Panc1 (cell line): ENCODE measurements around the gene RAB15. TPM values are rescaled to one million over a fixed set of nuclear protein-coding genes. Genes with fewer than 3 reads are reported as not detected.

Experiments
- ATAC-seq: fragments of 200-7000 bp; cut with Tn5 transposase; 2 replicates; pipeline ENCODE4 v1.9.1; 2020; ENCODE audit warnings: mild to moderate bottlenecking, moderate library complexity
- BruUV-seq: library from RNA; stranded (reverse); fragments of 400-500 nt; replicated peaks from 2 replicates; lab custom pipeline; 2021; lab: Mats Ljungman, UMichigan
- CTCF ChIA-PET: fragments of 300-600 bp; sonication (Branson Sonifier 250); formaldehyde crosslinking; loops from one replicate; lab custom pipeline; 2022; ENCODE audit warnings: antibody characterized with exemption; lab: Charles Lee
- POLR2A ChIA-PET: fragments of 300-600 bp; sonication (Branson Sonifier 250); formaldehyde crosslinking; loops from one replicate; lab custom pipeline; 2022; ENCODE audit warnings: antibody characterized with exemption; lab: Charles Lee
- DNase-seq: peaks from one replicate; pipeline ENCODE4 v3.0.0-alpha.2; 2010; ENCODE audit warnings: low read depth, low spot score
- H3K27ac ChIP-seq: 2 replicates; pipeline ENCODE4 v1.5.1; 2011; ENCODE audit warnings: mild to moderate bottlenecking, low read length, inconsistent platforms
- H3K27me3 ChIP-seq: fragments of 200-500 bp; sonication (Bioruptor generic); 2 replicates; pipeline ENCODE4 v1.6.0; 2014; ENCODE audit warnings: low read length, inconsistent platforms; ENCODE audit not compliant: control insufficient read depth, insufficient read depth
- H3K36me3 ChIP-seq: fragments of 200-500 bp; sonication (Bioruptor generic); 2 replicates; pipeline ENCODE4 v1.5.1; 2014; ENCODE audit warnings: inconsistent platforms, mild to moderate bottlenecking, low read length, moderate library complexity; ENCODE audit not compliant: control insufficient read depth, insufficient read depth
- H3K4me1 ChIP-seq: 2 replicates; pipeline ENCODE4 v1.5.1; 2011; ENCODE audit warnings: inconsistent platforms, mild to moderate bottlenecking, low read length, moderate library complexity; ENCODE audit not compliant: control insufficient read depth, insufficient read depth
- H3K4me3 ChIP-seq, 2 experiments: 2 replicates each; pipeline ENCODE4 v1.5.1; 2011 to 2012; ENCODE audit warnings: low read depth in 2 of 2, low read length in 2 of 2, mild to moderate bottlenecking in 2 of 2, inconsistent platforms in 1 of 2, moderate library complexity in 1 of 2
- H3K9me3 ChIP-seq: fragments of 200-500 bp; sonication (Bioruptor generic); 2 replicates; pipeline ENCODE4 v1.5.1; 2014; ENCODE audit warnings: low read depth, mild to moderate bottlenecking, inconsistent platforms, low read length, moderate library complexity; ENCODE audit not compliant: control insufficient read depth, insufficient read depth
- CTCF ChIP-seq: fragments of 450-650 bp; IDR thresholded peaks from 2 replicates; pipeline ENCODE4 v1.5.1; 2017; ENCODE audit warnings: mild to moderate bottlenecking
- POLR2AphosphoS5 ChIP-seq: IDR thresholded peaks from 2 replicates; pipeline ENCODE4 v1.6.1; 2012; ENCODE audit warnings: mild to moderate bottlenecking, low read depth, low read length, moderate library complexity
- REST ChIP-seq, 2 experiments: IDR thresholded peaks; 2 replicates each; pipeline ENCODE4 v1.6.1; 2011 to 2012; ENCODE audit warnings: low read depth in 2 of 2, control low read depth in 1 of 2, low read length in 1 of 2, mild to moderate bottlenecking in 1 of 2, moderate library complexity in 1 of 2; ENCODE audit not compliant: insufficient read depth in 1 of 2
- SIN3A ChIP-seq: IDR thresholded peaks from 2 replicates; pipeline ENCODE4 v1.6.1; 2012; ENCODE audit warnings: low read depth, mild to moderate bottlenecking, low read length, moderate library complexity, borderline replicate concordance; ENCODE audit not compliant: insufficient read depth
- TCF7L2 ChIP-seq: IDR thresholded peaks from 2 replicates; pipeline ENCODE4 v1.6.1; 2011; ENCODE audit warnings: mild to moderate bottlenecking, low read depth, low read length, inconsistent platforms
- in situ Hi-C: cut with HindIII; loops from 2 replicates; pipeline ENCODE4 v1.10.0; 2016; ENCODE audit warnings: low sequenced_read_pairs, low pct_unique_long_range_greater_than_20kb
- intact Hi-C: fragments of 100-400 bp; cut with micrococcal nuclease; formaldehyde crosslinking; loops from one replicate; pipeline ENCODE4 v1.10.0; 2022; ENCODE audit not compliant: unreplicated experiment
- total RNA-seq: library from RNA; stranded (reverse); gene quantifications from one replicate; pipeline ENCODE4 v1.2.1, GENCODE V29; 2021; ENCODE audit not compliant: unreplicated experiment

The RAB15 gene
- total RNA-seq, 1 experiment from 2014 or later, result 6.0 TPM

DNA sequence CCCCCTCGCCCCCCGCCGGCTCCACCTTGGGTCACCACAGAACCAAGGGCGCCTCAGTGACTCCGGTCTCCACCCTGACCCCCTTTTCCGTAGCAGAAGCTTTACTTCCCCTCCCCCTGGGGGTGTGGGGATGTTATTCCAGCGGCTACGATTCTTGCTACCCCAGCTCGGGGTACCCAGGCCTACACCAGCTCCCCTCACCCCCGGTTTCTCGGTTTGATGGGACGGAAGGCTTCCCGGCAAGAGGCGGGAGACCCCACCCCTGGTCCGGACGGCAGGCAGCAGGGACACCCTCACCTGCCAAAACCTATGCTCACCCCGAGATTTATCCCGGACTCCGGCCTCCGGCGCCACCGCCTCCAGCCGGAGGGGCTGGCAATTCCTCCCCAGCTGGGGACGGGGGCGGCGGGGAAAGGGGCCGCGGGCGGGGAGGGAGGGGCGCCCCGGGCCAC lies 619 bp downstream of the RAB15 start:
- H3K36me3 ChIP-seq, result no peaks in the 10 kb centered on the region
- intact Hi-C loops, result no loop called here
- no TSS peak for BruUV-seq
- no peaks in the 10 kb centered on the region for H3K4me1 ChIP-seq
- POLR2A ChIA-PET, result no interaction called here
- H3K27me3 ChIP-seq, result no peaks in the 10 kb centered on the region; the same call in 1 of the 2 replicates
- DNase-seq, result no peak
- H3K4me3 ChIP-seq, result peak overlapping the region; percentile 34 to 47
- no peak for TF ChIP-seq TCF7L2
- TF ChIP-seq POLR2AphosphoS5, result no peak
- no peak for TF ChIP-seq CTCF
- no peak for TF ChIP-seq SIN3A
- no peak for TF ChIP-seq REST (IDR thresholded peaks at IDR 0.05; ENCODE audit: insufficient read depth in 1 of 2, low read depth in 2 of 2, low read length in 1 of 2)
- in situ Hi-C loops, result no loop called here
- ATAC-seq, result peak; percentile 3; the same call in 1 of the 2 replicates
- H3K9me3 ChIP-seq, result no peaks in the 10 kb centered on the region
- H3K27ac ChIP-seq, result no peak overlapping the region
- CTCF ChIA-PET, result no interaction called here

DNA sequence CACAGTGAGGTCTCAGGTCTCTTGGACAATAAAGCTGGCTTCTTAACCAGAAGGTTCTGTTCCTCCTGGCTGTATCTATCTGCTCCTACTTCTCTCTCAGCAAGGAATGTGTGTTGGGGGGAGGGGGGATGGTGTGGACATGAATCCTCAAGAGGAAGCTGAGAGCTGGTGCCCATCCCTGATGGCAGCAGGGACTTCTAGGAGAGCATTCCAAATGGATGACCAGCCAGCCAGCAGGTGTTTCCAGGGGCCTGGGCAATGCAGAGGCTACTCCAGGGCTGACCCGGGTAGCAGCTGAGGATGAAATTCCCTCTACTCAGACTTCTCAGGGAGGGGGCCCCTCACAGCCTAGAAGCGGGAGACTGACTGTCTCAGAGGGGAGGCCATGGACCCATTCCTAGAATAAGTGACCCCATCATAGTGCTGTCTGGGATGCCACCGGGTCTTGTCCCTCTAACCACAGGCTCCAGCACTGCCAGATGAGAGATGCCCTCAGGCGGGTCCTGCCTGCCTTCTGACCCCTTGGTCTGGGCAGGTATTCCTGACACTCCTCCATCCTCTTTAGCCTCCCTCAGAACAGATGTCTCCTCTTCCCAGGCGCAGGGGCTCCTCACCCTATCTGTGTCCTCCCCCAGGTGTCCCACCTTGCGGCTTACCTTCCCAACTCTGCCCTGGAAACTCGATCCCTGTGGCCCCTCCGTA lies 1.2 kb downstream of the RAB15 start:
- no TSS peak for BruUV-seq
- intact Hi-C loops (no loop called here), in situ Hi-C loops (no loop called here)
- ChIA-PET POLR2A (no interaction called here), CTCF (no interaction called here)
- no peak overlapping the region for H3K27ac ChIP-seq
- H3K27me3 ChIP-seq, result no peaks in the 10 kb centered on the region; the same call in 1 of the 2 replicates
- TF ChIP-seq REST (IDR thresholded peaks at IDR 0.05; ENCODE audit: insufficient read depth in 1 of 2, low read depth in 2 of 2, low read length in 1 of 2) (no peak), TCF7L2 (no peak), SIN3A (no peak), CTCF (no peak), POLR2AphosphoS5 (no peak)
- H3K36me3 ChIP-seq, result no peaks in the 10 kb centered on the region
- no peak for DNase-seq
- H3K9me3 ChIP-seq, result no peaks in the 10 kb centered on the region
- H3K4me3 ChIP-seq, result peak overlapping the region in 1 of 2 experiments; percentile 47; a peak in 1 of 4 replicates
- no peak for ATAC-seq
- no peaks in the 10 kb centered on the region for H3K4me1 ChIP-seq
